T-helper 1 cell treated with Interleukin-12 subunit alpha and Interleukin-12 subunit beta and Interleukin-4 antibody, amounts not matched to agents 30 ng/mL and 1 ng/mL, for 36 hours (primary cell): ENCODE data around the gene TNFRSF25. TPM values are rescaled to one million over a fixed set of nuclear protein-coding genes. Genes with fewer than 3 reads are reported as not detected.

Source experiments
- intact Hi-C: fragments of 100-400 bp; cut with micrococcal nuclease; formaldehyde crosslinking; loops from one replicate; pipeline ENCODE4 v1.15.1; 2024
- total RNA-seq: library from RNA; stranded (reverse); gene quantifications from 2 replicates; pipeline ENCODE4 v1.2.3, GENCODE V29; 2022

Gene TNFRSF25
- 162 and 172 TPM in 2 replicates for total RNA-seq

- intact Hi-C loops, result loop anchor here (1.0 kb wide), 1 partner anchor 24 kb away; no protein-coding TSS in a partner anchor
Measured at GRCh38 chr1:6466023-6466422, at the start of gene TNFRSF25. TSS of gene TNFRSF25 (minus strand) at chr1:6466173. CDS start at chr1:6466107, 66 bp downstream.

- intact Hi-C loops, result no loop called here
Measured at GRCh38 chr1:6515771-6516170, 49.8 kb upstream of the TNFRSF25 start.

GRCh38 chr1:6513320-6513801 is 47.4 kb upstream of the TNFRSF25 start:
- intact Hi-C loops, result no loop called here

GRCh38 chr1:6512908-6513280 is 46.9 kb upstream of the TNFRSF25 start:
- intact Hi-C loops, result no loop called here

GRCh38 chr1:6512245-6512907 is 46.4 kb upstream of the TNFRSF25 start:
- intact Hi-C loops, result no loop called here

GRCh38 chr1:6511561-6512244 is 45.7 kb upstream of the TNFRSF25 start:
- intact Hi-C loops, result no loop called here

GRCh38 chr1:6511056-6511455 is 45.1 kb upstream of the TNFRSF25 start:
- intact Hi-C loops, result no loop called here

DNA sequence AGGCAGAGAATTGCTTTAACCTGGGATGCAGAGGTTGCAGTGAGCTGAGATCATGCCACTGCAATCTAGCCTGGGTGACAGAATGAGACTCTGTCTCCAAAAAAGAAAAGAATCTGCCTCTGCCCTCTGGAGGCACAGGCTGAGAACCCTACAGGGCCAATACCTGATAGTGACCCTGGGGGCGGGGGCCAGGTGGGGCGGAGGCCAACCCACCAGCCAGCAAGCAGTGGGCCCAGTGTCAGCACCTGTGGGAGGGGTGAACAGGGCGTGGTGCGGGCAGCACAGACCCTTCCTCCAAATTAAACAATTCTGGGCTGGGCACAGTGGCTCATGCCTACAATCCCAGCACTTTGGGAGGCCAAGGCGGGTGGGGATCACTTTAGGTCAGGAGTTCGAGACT is 44.5 kb upstream of the TNFRSF25 start:
- intact Hi-C loops, result no loop called here

- intact Hi-C loops, result no loop called here
Measured at GRCh38 chr1:6509919-6510291, 43.9 kb upstream of the TNFRSF25 start.

GRCh38 chr1:6509220-6509918 is 43.4 kb upstream of the TNFRSF25 start:
- intact Hi-C loops, result no loop called here

GRCh38 chr1:6508816-6509189 is 42.8 kb upstream of the TNFRSF25 start:
- intact Hi-C loops, result no loop called here

DNA sequence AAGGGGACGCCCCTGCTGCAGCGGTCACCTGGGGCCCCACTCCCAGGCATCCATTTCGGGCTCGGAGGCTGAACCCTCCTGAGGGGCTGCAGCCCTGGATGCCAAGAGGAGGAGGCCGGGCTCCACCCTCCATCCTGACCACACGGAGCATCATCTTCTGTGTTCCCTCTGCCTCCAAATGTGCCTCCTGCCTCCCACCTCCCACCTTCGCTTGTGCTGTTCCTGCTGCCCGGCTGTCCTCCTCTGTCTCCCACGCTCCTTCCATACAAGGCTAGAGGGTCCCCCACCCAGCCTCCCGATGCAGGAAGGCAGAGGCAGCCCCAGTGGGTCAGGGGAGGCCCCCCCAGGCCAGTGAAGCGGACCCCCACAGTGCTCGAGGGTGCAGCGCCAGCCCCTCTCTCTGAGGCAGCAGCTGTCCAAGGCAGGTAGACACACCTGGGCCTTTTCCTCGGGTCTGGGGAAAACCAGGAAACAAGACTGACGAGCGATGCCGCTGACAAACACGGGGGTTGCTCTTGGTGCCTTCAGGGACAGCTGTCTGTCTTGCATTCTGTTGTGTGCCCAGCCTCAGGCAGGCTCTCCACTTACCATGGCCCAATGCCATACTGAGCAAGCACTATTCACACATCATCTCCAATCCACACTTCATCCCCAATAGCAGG is 42.3 kb upstream of the TNFRSF25 start:
- intact Hi-C loops, result no loop called here

DNA sequence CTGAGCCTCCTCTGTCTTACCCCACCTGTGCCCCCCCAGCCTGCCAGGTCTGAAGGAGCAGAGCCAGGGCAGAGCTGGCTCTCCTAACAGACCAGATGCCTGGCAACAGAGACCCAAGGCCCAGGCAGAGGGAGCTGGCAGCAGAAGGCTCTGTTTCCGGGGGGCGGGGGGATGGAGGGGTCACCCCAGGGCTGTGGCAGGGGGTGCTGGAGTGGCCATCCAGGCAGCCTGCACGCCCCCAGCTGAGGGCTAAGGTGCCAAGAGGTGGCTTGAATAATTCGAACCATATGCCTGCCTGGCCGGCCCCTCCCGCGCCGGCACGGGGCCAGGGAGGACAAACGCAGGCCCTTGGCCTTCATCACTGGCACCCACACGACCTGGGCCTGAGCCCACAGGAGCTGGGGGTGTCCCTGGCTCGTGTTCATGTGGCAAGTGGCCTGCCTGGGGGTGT is 41.5 kb upstream of the TNFRSF25 start:
- intact Hi-C loops, result no loop called here

- intact Hi-C loops, result no loop called here
Measured at GRCh38 chr1:6507037-6507428, 41.1 kb upstream of the TNFRSF25 start.

GRCh38 chr1:6506210-6507036 is 40.5 kb upstream of the TNFRSF25 start:
- intact Hi-C loops, result no loop called here

DNA sequence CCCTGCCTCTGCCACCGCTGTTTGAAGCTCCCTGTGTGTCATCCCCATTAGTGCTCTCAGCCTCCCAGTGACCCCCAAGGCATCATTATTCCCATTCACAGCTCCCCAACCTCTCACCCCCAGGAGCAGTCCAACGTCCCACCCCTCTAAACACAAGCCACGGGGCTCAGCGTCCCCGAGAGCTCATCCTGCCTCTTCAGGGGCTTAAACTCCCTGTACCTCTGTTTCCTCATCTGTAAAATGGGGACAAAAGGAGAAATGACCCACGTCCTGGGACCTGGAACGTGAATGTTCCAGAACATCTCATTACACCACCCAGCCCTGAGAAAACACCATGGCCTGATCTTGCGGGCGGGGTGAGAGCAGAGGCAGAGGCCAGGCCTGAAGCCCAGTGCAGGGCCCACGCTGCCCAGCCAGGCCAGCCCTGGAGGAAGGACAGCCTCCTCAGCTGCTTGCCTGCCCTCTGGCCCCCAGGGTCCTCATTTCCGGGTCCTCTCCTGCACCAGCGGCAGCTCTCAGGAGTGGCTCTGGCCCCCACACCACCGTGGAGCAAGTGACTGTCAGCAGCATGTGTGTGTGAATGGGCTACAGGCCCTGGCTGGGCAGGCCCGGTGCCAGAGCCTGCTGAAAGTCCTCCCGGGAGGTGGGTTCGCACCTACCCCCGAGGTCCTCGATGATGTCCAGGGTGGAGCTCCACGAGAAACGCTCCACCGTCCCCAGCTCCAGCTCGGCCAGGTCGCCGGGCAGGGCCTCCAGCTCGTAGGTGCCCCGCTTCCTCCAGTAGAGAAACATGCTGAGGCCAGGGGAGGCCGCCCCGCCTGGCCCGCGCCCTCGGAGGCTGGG is 39.6 kb upstream of the TNFRSF25 start:
- intact Hi-C loops, result no loop called here

DNA sequence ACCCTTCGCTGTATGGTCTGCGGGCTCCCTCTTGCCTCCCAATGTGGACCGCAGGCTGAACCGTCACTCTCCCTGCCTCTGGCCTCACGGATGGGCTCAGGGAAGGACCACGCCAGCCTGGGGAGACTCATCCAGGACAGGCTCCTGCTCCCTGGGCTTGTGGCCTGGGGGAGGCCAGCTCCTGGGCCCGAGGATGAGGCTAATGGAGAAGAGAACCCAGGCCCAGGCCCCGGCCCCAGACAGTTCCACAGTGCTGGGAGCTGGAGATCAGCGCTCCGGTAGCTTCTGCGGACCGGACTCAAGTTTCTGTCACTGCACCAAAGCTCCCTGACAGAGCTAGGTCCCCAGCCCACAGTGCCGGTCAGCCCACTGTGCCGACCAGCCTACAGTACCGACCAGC is 38.9 kb upstream of the TNFRSF25 start:
- intact Hi-C loops, result no loop called here

GRCh38 chr1:6503884-6504602 is 38.1 kb upstream of the TNFRSF25 start:
- intact Hi-C loops, result no loop called here
